ENCODE data around the gene ZNF385A. TPM values are rescaled to one million over a fixed set of nuclear protein-coding genes. Genes with fewer than 3 reads are reported as not detected.
A peak's percentile ranks its signal among the peaks of the same experiment; 100 is the strongest.

The ZNF385A gene
- total RNA-seq, 1 experiment from 2014 or later, result 9.5 TPM

DNA sequence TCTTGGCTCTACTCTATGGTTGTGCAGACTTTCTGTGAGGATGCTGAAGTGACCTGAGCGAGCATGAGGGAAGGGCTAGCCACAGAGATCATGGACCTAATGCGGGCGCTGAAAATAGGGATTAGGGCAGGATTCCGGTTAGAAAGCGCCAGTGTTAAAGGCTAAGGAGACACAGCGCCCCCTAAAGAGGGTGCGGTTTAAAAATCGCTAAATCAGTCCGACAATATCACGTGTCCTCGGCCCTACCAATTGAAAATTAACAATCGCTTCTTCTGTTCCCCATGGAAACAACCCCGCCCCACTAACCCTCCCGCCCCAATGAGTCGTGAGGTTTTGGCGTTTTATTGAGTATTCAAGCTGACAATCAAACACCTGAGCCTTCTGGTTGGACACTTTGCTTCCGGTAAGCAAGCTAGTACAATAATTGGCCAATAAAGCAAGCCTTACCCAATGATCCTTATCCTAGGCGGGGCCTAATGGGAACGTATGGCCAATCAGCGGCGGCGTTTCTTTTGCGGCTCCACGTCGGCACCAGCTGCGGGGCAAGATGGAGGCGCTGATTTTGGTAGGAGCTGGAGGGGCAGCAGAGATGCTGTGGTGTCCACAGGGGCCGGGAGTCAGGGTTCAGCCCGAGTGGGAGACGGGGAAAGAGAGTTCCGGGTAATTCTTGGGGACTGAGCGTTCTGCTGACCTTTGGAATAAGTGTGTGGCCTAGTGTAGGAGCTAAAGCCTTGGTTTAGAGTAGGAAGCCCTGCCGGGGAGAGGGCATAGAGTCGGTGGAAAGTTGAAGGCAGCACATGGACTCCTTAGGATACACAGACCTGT lies 59.7 kb downstream of the ZNF385A start, which contains the start of gene COPZ1:
Gene COPZ1, plus strand, starts transcription at position 515 of the 825 bp plus-strand sequence. Its CDS starts 33 bp downstream, at position 548.
- peak within 1 kb of the TSS; percentile 97 for H3K27ac Mint-ChIP-seq (ENCODE audit: unreplicated experiment)
- peak within 1 kb of the TSS; percentile 97 for H3K4me3 Mint-ChIP-seq (ENCODE audit: low read depth, unreplicated experiment)
- no peaks in the 10 kb centered on the region for H3K9me3 Mint-ChIP-seq (ENCODE audit: low read depth, unreplicated experiment)
- TF ChIP-seq, protein P1, sequence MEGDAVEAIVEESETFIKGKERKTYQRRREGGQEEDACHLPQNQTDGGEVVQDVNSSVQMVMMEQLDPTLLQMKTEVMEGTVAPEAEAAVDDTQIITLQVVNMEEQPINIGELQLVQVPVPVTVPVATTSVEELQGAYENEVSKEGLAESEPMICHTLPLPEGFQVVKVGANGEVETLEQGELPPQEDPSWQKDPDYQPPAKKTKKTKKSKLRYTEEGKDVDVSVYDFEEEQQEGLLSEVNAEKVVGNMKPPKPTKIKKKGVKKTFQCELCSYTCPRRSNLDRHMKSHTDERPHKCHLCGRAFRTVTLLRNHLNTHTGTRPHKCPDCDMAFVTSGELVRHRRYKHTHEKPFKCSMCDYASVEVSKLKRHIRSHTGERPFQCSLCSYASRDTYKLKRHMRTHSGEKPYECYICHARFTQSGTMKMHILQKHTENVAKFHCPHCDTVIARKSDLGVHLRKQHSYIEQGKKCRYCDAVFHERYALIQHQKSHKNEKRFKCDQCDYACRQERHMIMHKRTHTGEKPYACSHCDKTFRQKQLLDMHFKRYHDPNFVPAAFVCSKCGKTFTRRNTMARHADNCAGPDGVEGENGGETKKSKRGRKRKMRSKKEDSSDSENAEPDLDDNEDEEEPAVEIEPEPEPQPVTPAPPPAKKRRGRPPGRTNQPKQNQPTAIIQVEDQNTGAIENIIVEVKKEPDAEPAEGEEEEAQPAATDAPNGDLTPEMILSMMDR (IDR thresholded peaks at IDR 0.05; ENCODE audit: unreplicated experiment), result peak; percentile 53
- no peaks in the 10 kb centered on the region for H3K27me3 Mint-ChIP-seq (ENCODE audit: unreplicated experiment)
- peaks cover 31% of the 10 kb centered on the region for H3K36me3 Mint-ChIP-seq (ENCODE audit: insufficient read depth, unreplicated experiment)
- peaks cover 34% of the 10 kb centered on the region for H3K4me1 Mint-ChIP-seq (ENCODE audit: low read depth, unreplicated experiment)
- intact Hi-C loops (cut with micrococcal nuclease; ENCODE audit: unreplicated experiment), result loop anchor here (1.0 to 5.0 kb wide), 4 partner anchors 31 to 66 kb away; partner anchors contain the start of genes CBX5 and HNRNPA1
- no TSS peak for BruUV-seq (replicated peaks)
- DNase-seq, result peak; percentile 95
- CTCF ChIA-PET, result interaction anchor here (0.6 to 2.1 kb wide), 34 partner anchors 8 to 1745 kb away, joined by 3 to 37 read pairs (median 5); partner anchors contain the start of genes CBX5, HNRNPA1 and NFE2

DNA sequence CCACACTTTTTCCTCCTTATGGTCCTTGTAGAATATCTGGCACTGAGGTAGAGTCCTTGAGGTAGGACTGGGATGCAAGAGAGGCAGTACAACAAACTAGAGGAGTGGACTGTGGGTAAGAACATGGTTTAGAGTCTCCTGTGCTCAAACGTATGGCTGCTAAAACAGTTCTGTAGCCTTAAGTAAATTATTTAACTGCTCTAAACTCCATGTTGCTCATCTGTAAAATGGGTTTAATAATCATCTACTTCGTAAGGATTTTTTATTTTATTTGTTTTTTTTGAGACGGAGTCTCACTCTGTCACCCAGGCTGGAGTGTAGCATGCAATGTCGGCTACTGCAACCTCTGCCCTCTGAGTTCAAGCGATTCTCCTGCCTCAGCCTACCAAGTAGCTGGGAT lies 63.2 kb downstream of the ZNF385A start:
- CTCF ChIA-PET, result interaction anchor here (2.3 kb wide), 1 partner anchor 15 kb away, joined by 6 read pairs; no protein-coding TSS in a partner anchor
- H3K27ac Mint-ChIP-seq (ENCODE audit: unreplicated experiment), result no peak overlapping the region
- peaks cover 17% of the 10 kb centered on the region for H3K36me3 Mint-ChIP-seq (ENCODE audit: insufficient read depth, unreplicated experiment)
- no TSS peak for BruUV-seq (replicated peaks)
- TF ChIP-seq, protein P1 (IDR thresholded peaks at IDR 0.05; ENCODE audit: unreplicated experiment), result no peak
- no peaks in the 10 kb centered on the region for H3K9me3 Mint-ChIP-seq (ENCODE audit: low read depth, unreplicated experiment)
- H3K4me3 Mint-ChIP-seq (ENCODE audit: low read depth, unreplicated experiment), result no peak overlapping the region
- H3K27me3 Mint-ChIP-seq (ENCODE audit: unreplicated experiment), result no peaks in the 10 kb centered on the region
- intact Hi-C loops (cut with micrococcal nuclease; ENCODE audit: unreplicated experiment), result no loop called here
- DNase-seq, result no peak
- peaks cover 8% of the 10 kb centered on the region for H3K4me1 Mint-ChIP-seq (ENCODE audit: low read depth, unreplicated experiment)

Small RNAs within 50 kb of the gene (microRNA-seq; reads per million reads assigned to microRNA genes)
- gene MIR148B, result 503 reads per million, percentile 78 among the genes with 10 or more reads in this experiment

Other genes starting within 250 kb of the ZNF385A start
- 66.2 and 69.4 TPM in 2 replicates for gene SMUG1, start 195.7 kb downstream of the ZNF385A start, total RNA-seq (2022)
- 128 and 173 TPM in 2 replicates for gene CBX5, start 104.6 kb downstream of the ZNF385A start, total RNA-seq (2022)
- gene HNRNPA1, start 104.0 kb downstream of the ZNF385A start, total RNA-seq (2022), result 1,059 and 1,161 TPM in 2 replicates
- 0.80 and 1.8 TPM in 2 replicates for gene NFE2, start 83.7 kb downstream of the ZNF385A start, total RNA-seq (2022)
- gene COPZ1, start 59.6 kb downstream of the ZNF385A start, total RNA-seq (2022), result 173 and 190 TPM in 2 replicates
- not detected in 2 replicates for gene GPR84, start 20.2 kb downstream of the ZNF385A start, total RNA-seq (2022)
- gene ITGA5, start 34.5 kb upstream of the ZNF385A start, total RNA-seq (2022), result 8.0 and 9.5 TPM in 2 replicates
- gene GTSF1, start 88.9 kb upstream of the ZNF385A start, total RNA-seq (2022), result 85.7 and 94.5 TPM in 2 replicates
- gene NCKAP1L, start 113.0 kb upstream of the ZNF385A start, total RNA-seq (2022), result not detected in 2 replicates
- not detected in 2 replicates for gene PDE1B, start 164.9 kb upstream of the ZNF385A start, total RNA-seq (2022)
- 0.26 TPM in 1 of 2 replicates, not detected in the other for gene PPP1R1A, start 203.9 kb upstream of the ZNF385A start, total RNA-seq (2022)